Skeletal muscle satellite cell (primary cell): ENCODE results near the gene TMCO6.
"Not testable (repeated sequence)": the region's sequence is repeated elsewhere in the genome, so short reads cannot be mapped to it uniquely, and the experiment has no call there.

Source experiments
- H3K27me3 ChIP-seq: 2 replicates; pipeline ENCODE4 v1.7.0; 2013; ENCODE audit warnings: low read length; ENCODE audit not compliant: control insufficient read depth, insufficient read depth
- H3K36me3 ChIP-seq: 2 replicates; pipeline ENCODE4 v1.7.0; 2013; ENCODE audit warnings: mild to moderate bottlenecking, control low read depth, low read length; ENCODE audit not compliant: insufficient read depth
- H3K4me1 ChIP-seq: 2 replicates; pipeline ENCODE4 v1.7.0; 2013; ENCODE audit warnings: low read length; ENCODE audit not compliant: control insufficient read depth, insufficient read depth
- H3K4me2 ChIP-seq: 2 replicates; pipeline ENCODE4 v1.7.0; 2013; ENCODE audit warnings: mild to moderate bottlenecking, low read length
- H3K4me3 ChIP-seq: 2 replicates; pipeline ENCODE4 v1.7.0; 2013; ENCODE audit warnings: low read length
- H3K9ac ChIP-seq: 2 replicates; pipeline ENCODE4 v1.7.0; 2013; ENCODE audit warnings: mild to moderate bottlenecking, low read depth, low read length, moderate library complexity
- H3K9me3 ChIP-seq: replicated peaks from 2 replicates; pipeline ENCODE4 v1.7.0; 2013; ENCODE audit warnings: mild to moderate bottlenecking, control low read depth, low read length

The TMCO6 gene

DNA sequence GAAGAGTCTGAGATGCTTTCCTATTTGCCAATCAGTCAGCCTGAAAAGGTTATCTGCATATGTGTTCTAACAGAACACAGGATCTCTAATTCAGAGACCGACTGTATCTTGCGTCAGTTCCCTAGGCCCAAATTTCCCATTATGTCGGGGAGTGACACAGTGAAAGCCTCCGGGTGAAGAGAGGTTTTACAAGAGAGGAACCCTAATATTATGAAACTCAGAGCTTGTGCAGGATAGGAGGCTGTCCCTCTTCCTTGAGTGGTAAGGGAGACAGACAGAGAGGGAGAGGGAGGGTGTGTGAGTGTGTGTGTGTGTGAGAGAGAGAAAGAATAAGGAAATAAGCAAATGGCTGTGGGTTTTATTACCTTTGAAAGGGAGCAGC, 8.2 kb upstream of the TMCO6 start:
- Histone ChIP-seq H3K4me3 (no peak overlapping the region), H3K4me2 (no peak overlapping the region), H3K9ac (no peak overlapping the region), H3K36me3 (no peaks in the 10 kb centered on the region), H3K9me3 (no peaks in the 10 kb centered on the region), H3K27me3 (peaks cover 20% of the 10 kb centered on the region), H3K4me1 (peaks cover 22% of the 10 kb centered on the region)

DNA sequence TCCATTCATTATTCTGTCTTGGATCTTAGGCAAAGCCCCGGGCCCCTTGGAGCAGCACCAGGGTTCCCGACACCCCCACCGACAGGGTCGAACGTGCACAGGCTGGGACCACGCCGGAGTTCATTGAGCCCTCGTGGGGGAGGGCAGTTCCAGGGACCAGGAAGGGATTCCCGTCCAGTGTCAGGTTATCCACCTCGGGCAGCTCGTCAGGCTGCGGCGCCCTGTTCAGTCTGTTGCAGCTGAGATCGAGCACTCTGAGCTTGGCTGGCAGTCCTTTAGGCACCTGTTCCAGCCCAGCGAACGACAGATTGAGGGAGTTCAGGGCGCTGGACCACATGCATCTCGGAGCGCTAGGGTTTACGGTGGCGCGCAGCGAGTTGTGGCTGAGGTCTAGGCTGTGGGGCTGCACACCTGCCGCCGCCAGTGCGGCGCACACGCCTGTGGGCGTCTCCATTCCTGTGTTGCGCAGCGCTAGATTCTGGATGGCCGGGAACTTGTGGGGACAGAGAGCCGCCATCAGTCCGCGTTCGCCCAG, 7.4 kb upstream of the TMCO6 start:
- H3K9ac ChIP-seq: peak overlapping the region; percentile 58
- H3K4me3 ChIP-seq: peak overlapping the region; percentile 71
- H3K9me3 ChIP-seq: no peaks in the 10 kb centered on the region
- H3K36me3 ChIP-seq: no peaks in the 10 kb centered on the region
- H3K4me2 ChIP-seq: peak overlapping the region; percentile 98
- peaks cover 22% of the 10 kb centered on the region for H3K4me1 ChIP-seq
- peaks cover 20% of the 10 kb centered on the region for H3K27me3 ChIP-seq

DNA sequence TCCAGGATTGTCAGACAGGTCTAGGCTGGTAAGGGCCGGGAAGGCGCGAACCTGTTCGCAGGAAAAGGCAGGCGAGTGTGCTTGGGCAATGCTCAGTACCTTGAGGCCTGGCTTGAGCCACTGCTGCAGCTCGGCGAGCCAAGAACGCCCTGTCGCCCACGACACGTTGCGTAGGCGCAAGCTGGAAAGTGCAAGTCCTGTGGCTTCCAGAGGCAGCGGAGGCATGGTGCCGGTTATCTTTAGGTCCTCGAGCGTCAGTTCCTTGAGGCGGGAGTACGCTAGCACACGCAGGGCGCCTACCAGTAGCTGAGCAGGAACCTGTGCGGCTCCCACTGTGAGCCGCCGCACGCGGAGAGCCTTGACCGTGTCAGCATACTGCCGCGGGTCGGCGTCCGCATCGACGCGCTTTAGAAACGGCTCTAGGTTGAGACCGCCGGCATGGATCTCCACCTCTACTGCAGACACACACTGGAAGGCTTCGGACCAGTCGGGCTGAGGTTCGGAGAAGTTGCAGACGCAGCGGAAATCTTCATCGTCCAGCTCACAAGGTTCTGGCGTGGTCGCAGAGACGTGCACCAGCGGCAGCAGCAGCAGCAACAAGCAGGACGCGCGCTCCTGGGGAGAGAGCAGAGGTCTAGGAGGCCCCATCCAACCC, 6.8 kb upstream of the TMCO6 start:
- Histone ChIP-seq H3K9me3 (no peaks in the 10 kb centered on the region), H3K4me1 (peaks cover 22% of the 10 kb centered on the region), H3K9ac (peak overlapping the region; percentile 58), H3K4me2 (peak overlapping the region; percentile 98), H3K27me3 (peaks cover 20% of the 10 kb centered on the region), H3K36me3 (no peaks in the 10 kb centered on the region), H3K4me3 (peak overlapping the region; percentile 71)

DNA sequence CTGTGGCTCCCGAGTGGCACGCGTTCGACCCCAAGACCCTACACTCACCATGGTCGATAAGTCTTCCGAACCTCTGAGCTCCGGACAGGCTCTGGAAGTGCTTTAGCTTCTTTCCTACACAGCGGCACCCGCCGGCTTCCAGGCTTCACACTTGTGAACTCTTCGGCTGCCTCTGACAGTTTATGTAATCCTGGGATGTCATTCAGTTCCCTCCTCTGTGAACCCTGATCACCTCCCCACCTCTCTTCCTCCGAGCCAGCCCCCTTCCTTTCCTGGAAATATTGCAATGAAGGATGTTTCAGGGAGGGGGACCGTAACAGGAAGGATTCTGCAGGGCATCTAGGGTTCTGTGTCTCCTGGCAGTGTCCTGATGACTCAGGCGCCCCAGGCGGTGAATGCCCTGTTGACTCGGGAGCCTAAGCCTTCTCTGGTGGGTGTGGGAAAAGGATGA, 6.2 kb upstream of the TMCO6 start, which contains the start of gene CD14:
TSS of gene CD14 (minus strand) at position 155 of the 451 bp plus-strand sequence. CDS start at position 51, 104 bp downstream.
- no peaks in the 10 kb centered on the region for H3K9me3 ChIP-seq
- peak within 1 kb of the TSS; percentile 98 for H3K4me2 ChIP-seq
- peaks cover 22% of the 10 kb centered on the region for H3K4me1 ChIP-seq
- H3K27me3 ChIP-seq: peaks cover 20% of the 10 kb centered on the region
- peak within 1 kb of the TSS; percentile 71 for H3K4me3 ChIP-seq
- peak within 1 kb of the TSS; percentile 58 for H3K9ac ChIP-seq
- no peaks in the 10 kb centered on the region for H3K36me3 ChIP-seq

DNA sequence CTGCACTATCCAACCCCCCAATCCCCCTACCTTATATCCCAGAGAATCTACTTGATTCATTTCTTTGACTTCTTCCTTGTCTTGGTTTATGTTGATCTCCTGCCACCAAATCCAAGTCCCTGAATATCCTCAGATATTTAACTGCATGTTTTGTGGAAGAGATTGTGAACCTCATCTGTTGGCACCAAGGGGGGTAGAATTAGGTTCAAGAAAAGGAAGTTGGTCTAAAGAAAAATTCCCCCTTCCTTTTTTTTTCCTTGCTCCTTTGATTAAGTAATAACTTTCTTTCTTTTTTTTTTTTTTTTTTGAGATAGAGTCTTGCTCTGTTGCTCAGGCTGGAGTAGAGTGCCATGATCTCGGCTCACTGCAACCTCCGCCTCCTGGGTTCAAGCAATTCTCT, 5.8 kb upstream of the TMCO6 start:
- peaks cover 20% of the 10 kb centered on the region for H3K27me3 ChIP-seq
- no peaks in the 10 kb centered on the region for H3K36me3 ChIP-seq
- H3K4me3 ChIP-seq: peak overlapping the region; percentile 71
- H3K4me2 ChIP-seq: peak overlapping the region; percentile 98
- no peaks in the 10 kb centered on the region for H3K9me3 ChIP-seq
- no peak overlapping the region for H3K9ac ChIP-seq
- H3K4me1 ChIP-seq: peaks cover 22% of the 10 kb centered on the region

DNA sequence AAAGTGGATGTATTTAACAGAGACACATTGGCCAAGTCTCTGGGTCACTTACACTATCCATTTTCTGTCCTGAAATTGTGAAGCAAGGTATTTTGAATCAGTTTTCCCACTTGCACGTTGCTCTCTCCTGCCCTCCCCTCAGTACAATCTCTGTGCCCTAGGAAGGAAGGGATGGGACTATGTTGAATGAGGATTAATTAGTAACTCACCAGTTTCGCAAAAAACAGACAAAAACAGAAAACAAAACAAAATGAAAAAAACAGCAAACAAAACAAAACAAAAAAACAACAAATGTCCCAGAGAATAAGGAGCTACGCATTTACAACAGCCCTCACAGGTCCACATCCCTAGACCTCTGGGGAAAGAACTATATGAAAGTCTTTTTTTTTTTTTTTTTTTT, 5.1 kb upstream of the TMCO6 start:
- Histone ChIP-seq H3K9ac (no peak overlapping the region), H3K9me3 (no peaks in the 10 kb centered on the region), H3K4me3 (no peak overlapping the region), H3K4me1 (peaks cover 27% of the 10 kb centered on the region), H3K27me3 (peaks cover 20% of the 10 kb centered on the region), H3K4me2 (no peak overlapping the region), H3K36me3 (no peaks in the 10 kb centered on the region)

DNA sequence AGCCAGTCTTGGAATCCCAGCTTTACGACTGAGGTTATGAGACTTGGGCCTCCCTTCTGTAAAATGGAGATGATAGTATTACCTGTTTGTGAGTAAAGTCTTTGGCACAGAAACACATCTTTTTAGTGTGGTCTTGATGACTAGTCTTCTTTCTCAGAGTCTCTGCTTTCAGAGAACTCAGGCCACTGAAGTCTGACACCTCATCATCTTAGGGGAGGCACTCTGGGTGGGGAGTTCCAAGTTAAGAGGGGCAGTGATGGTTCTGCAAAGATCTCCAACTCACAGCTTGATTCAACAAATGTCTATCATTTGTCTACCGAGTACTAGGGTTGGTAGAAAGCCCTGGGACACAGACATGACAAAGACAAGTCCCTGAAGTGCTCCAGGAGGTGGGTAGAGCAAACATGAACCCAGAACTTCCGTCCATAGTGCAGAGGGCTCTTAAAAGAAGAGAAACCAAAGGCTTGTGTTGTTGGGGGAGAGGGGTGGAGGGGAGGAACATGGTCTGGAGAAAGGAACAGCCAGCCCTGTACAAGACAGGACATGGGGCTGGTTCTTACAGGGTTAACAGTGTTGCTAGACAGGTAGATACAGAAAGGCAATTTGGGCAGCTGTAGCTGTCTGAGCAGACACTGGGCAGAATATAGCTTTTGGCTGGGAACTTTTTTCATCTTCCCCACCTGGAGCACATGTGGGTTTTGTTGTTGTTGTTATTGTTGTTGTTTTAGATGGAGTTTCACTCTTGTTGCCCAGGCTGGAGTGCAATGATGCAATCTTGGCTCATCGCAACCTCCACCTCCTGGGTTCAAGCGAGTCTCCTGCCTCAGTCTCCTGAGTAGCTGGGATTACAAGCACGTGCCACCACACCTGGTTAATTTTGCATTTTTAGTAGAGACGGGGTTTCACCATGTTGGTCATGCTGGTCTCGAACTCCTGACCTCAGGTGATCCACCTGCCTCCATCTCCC, 3.7 kb upstream of the TMCO6 start:
- Histone ChIP-seq H3K9ac (no peak overlapping the region), H3K9me3 (no peaks in the 10 kb centered on the region), H3K4me3 (no peak overlapping the region), H3K27me3 (peaks cover 20% of the 10 kb centered on the region), H3K36me3 (no peaks in the 10 kb centered on the region), H3K4me1 (peaks cover 32% of the 10 kb centered on the region), H3K4me2 (no peak overlapping the region)

DNA sequence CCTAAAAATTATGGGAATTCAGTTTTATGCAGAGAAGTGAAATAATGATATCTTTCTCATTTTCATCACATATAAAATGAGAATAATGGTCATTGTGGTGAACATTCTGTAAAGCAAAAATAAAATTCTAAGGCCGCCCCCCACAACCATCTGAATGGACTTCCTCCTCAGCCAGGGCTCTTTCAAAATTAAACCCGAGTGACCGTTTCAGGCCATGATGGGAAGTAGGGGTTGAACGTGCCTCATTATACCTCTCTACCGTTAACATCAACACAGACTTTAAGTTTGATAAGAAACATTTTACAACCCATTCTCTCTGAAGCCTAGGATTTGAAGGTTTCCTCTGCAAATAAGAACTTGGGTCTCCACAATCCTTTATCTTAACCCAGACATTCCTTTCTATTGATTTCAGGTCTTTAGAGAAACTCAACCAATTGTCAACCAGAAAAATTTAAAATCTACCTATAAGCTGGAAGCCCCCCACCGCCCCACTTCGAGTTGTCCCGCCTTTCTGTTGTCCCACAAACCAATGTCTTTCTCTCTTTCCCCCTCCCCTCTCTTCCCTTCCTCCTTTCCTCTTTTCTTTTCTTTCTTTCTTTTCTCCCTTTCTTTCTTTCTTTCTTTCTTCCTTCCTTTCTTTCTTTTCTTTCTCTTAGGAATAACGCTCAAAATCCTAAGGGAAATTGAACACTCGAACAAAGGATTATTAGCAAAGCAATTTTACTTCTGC, 1.7 kb upstream of the TMCO6 start:
- H3K27me3 ChIP-seq: peaks cover 2% of the 10 kb centered on the region
- no peak overlapping the region for H3K9ac ChIP-seq
- peaks cover 21% of the 10 kb centered on the region for H3K4me1 ChIP-seq
- no peak overlapping the region for H3K4me3 ChIP-seq
- H3K36me3 ChIP-seq: peaks cover 10% of the 10 kb centered on the region
- no peaks in the 10 kb centered on the region for H3K9me3 ChIP-seq
- no peak overlapping the region for H3K4me2 ChIP-seq

DNA sequence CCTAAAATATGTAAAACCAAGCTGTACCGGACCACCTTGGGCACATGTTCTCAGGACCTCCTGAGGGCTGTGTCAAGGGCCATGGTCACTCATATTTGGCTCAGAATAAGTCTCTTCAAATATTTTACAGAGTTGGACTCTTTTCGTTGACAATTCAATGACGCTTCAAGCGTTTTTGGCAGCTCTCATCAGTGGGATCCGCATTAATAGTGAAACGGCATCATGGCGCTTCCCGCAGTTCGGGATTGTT, 428 bp upstream of the TMCO6 start:
- Histone ChIP-seq H3K4me2 (peak overlapping the region; percentile 81), H3K36me3 (peaks cover 14% of the 10 kb centered on the region), H3K4me1 (peaks cover 10% of the 10 kb centered on the region), H3K9ac (peak overlapping the region; percentile 80), H3K4me3 (peak overlapping the region; percentile 61)
- H3K9me3 ChIP-seq, H3K27me3 ChIP-seq: not testable (repeated sequence)

DNA sequence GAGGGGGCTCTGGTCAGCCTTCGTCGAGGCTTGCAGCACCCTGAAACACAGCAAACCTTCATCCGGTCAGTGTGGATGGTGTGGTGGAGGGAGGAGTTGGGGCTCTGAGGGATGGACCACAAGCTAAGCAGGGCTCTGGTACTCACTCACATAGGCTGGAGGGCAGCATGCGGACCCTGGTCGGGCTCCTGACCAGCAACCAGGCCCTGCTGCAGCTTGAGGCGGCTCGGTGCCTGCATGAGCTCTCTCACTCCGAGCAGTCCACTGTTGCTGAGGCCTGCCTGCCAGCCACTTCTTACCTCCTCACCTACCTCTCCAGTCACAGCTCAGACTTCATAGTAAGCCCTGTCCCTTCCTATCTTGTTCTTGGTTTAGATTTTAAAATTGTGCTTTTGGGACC, 2.5 kb downstream of the TMCO6 start:
- no peaks in the 10 kb centered on the region for H3K9me3 ChIP-seq
- peaks cover 17% of the 10 kb centered on the region for H3K4me1 ChIP-seq
- H3K9ac ChIP-seq: no peak overlapping the region
- H3K27me3 ChIP-seq: no peaks in the 10 kb centered on the region
- H3K4me2 ChIP-seq: no peak overlapping the region
- peaks cover 24% of the 10 kb centered on the region for H3K36me3 ChIP-seq
- no peak overlapping the region for H3K4me3 ChIP-seq

DNA sequence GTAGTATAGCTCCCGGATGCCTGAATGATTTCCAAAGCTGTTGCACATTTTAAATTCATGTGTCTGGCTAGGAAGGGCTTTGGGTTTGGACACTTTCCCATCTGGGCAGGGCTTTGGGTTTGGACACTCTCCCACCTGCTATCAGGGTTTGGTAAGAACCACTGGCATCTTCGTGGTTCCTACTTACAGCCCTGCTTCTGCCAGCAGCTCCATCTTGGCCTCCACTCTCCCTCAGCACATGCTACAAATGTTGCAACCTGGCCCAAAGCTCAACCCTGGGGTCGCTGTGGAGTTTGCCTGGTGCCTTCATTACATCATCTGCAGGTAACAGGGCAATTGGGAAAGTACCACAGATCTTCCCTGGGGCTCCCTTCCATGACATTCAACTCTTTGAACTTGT, 3.5 kb downstream of the TMCO6 start:
- H3K9me3 ChIP-seq: no peaks in the 10 kb centered on the region
- no peak overlapping the region for H3K9ac ChIP-seq
- H3K4me2 ChIP-seq: no peak overlapping the region
- H3K4me1 ChIP-seq: peaks cover 19% of the 10 kb centered on the region
- H3K27me3 ChIP-seq: no peaks in the 10 kb centered on the region
- H3K36me3 ChIP-seq: peaks cover 24% of the 10 kb centered on the region
- H3K4me3 ChIP-seq: no peak overlapping the region
